ENCODE data around the gene MAPKBP1.
"Not testable (repeated sequence)": the region's sequence is repeated elsewhere in the genome, so short reads cannot be mapped to it uniquely, and the experiment has no call there.

DNA sequence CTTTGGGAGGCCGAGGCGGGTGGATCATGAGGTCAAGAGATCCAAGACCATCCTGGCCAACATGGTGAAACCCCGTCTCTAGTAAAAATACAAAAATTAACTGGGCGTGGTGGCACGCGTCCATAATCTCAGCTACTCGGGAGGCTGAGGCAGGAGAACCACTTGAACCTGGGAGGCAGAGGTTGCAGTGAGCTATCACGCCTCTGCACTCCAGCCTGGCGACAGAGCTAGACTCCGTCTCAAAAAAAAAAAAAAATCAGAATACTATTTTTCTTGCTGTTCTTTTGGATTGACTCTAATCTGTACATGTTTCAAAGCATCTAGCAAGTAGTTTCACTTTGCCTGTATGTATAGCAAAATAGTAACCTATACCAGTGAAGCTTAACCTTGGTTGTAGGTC is 38.8 kb upstream of the MAPKBP1 start:
- TF ChIP-seq ZNF274 (IDR thresholded peaks at IDR 0.05; ENCODE audit: low read depth, low read length); YY1 (IDR thresholded peaks at IDR 0.05; ENCODE audit: insufficient read depth, insufficient read length); SUZ12 (IDR thresholded peaks at IDR 0.05; ENCODE audit: extremely low read depth, insufficient read depth, insufficient read length): not testable (repeated sequence)

Measured in NT2/D1 (cell line).